Nephron (organoid): ENCODE measurements around the gene LEMD2.
A peak's percentile ranks its signal among the peaks of the same experiment; 100 is the strongest.

Experiments used
- H3K27ac Mint-ChIP-seq, 3 experiments: 2 replicates each; pipeline ENCODE4 v1.8.0; 2020; ENCODE audit warnings: mixed read lengths in 3 of 3, mild to moderate bottlenecking in 2 of 3, moderate library complexity in 1 of 3
- H3K27me3 Mint-ChIP-seq: 2 replicates; pipeline ENCODE4 v1.8.0; 2021; ENCODE audit warnings: low read depth, mild to moderate bottlenecking, moderate library complexity, mixed read lengths
- H3K36me3 Mint-ChIP-seq: 2 replicates; pipeline ENCODE4 v1.8.0; 2020; ENCODE audit warnings: low read depth, mixed read lengths
- H3K4me1 Mint-ChIP-seq: 2 replicates; pipeline ENCODE4 v1.8.0; 2020; ENCODE audit warnings: mixed read lengths
- H3K4me3 Mint-ChIP-seq, 3 experiments: 2 replicates each; pipeline ENCODE4 v1.8.0; 2020; ENCODE audit warnings: mild to moderate bottlenecking in 3 of 3, mixed read lengths in 3 of 3, moderate library complexity in 2 of 3
- H3K9me3 Mint-ChIP-seq: 2 replicates; pipeline ENCODE4 v1.8.0; 2020; ENCODE audit warnings: mixed read lengths
- TF ChIP-seq, protein P1 (sequence below), 3 experiments: fragments of 200-600 bp; sonication (generic); IDR thresholded peaks; one replicate each; pipeline ENCODE4 v1.5.0; 2021; ENCODE audit warnings: antibody characterized with exemption in 3 of 3; ENCODE audit not compliant: unreplicated experiment in 3 of 3

The LEMD2 gene

DNA sequence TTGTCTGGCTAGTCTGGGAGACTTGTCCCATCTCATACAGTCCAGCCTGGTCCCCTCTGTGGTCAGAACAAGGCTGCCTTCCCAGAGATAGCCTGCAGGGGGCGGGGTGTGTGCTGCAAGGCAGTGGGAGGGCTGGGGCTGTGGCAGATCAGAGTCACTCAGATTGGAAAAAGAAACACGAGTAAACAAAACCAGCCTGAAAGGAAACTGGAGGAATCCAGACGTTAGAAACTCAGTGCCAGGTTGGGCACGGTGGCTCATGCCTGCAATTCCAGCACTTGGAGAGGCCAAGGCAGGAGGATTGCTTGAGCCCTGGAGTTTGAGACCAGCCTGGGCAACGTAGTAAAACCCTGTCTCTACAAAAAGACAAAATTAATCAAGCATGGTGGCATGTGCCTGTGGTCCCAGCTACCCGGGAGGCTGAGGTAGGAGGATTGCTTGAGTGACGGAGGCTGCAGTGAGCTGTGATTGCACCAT is 20.2 kb downstream of the LEMD2 start:
- no peak overlapping the region for H3K4me3 Mint-ChIP-seq
- no peaks in the 10 kb centered on the region for H3K9me3 Mint-ChIP-seq
- TF ChIP-seq, protein P1, sequence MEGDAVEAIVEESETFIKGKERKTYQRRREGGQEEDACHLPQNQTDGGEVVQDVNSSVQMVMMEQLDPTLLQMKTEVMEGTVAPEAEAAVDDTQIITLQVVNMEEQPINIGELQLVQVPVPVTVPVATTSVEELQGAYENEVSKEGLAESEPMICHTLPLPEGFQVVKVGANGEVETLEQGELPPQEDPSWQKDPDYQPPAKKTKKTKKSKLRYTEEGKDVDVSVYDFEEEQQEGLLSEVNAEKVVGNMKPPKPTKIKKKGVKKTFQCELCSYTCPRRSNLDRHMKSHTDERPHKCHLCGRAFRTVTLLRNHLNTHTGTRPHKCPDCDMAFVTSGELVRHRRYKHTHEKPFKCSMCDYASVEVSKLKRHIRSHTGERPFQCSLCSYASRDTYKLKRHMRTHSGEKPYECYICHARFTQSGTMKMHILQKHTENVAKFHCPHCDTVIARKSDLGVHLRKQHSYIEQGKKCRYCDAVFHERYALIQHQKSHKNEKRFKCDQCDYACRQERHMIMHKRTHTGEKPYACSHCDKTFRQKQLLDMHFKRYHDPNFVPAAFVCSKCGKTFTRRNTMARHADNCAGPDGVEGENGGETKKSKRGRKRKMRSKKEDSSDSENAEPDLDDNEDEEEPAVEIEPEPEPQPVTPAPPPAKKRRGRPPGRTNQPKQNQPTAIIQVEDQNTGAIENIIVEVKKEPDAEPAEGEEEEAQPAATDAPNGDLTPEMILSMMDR (IDR thresholded peaks at IDR 0.05; ENCODE audit: unreplicated experiment in 3 of 3) = peak; percentile 61 to 77 (median 65)
- H3K27me3 Mint-ChIP-seq = peaks cover 21% of the 10 kb centered on the region
- peaks cover 65% of the 10 kb centered on the region for H3K4me1 Mint-ChIP-seq
- H3K36me3 Mint-ChIP-seq = peaks cover 11% of the 10 kb centered on the region
- peak overlapping the region; percentile 33 to 80 (median 60) for H3K27ac Mint-ChIP-seq

DNA sequence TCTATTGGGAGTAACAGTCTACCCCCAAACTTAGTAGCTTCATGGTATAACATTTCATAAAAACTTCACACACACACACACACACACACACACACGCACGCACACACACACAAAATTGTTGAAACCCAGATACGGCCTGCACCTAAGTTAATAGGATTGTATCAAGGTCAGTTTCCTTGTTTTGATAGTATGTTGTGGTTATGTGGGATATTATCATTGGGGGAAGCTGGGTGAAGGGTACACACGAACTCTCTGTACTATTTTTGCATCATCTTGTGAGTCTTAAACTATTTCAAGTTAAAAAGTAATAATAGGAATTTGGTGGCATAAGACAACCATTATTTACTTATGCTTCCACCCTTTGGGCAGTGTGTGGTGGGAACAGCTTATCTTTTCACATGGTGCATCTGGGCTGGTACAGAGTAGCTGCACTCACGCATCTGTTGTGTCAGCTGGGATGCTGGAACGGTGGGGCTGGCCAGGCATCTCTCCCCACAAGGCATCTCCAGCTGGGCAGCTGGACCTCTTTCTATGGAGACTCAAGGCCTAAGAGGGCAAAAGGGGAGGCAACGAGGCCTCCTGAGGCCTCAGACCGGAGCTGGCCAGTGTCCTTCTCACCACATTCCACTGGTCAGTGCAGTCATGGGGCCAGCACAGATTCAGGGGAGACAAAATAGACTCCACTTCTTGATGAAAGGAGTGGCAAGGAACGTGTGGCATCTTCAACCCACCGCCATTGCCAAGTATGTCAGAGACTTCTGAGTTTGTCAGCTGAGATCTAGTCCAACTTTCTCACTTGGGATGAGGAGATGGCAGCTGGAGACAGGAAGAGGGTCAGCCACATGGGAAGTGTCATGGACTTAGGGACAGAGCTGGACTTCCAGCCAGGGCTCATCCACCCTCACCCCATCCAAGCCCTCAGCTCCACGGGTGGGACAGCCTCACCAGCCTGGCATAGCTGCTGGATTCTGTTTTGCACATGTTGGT is 21.7 kb downstream of the LEMD2 start:
- Mint-ChIP-seq H3K9me3 (no peaks in the 10 kb centered on the region), H3K27ac (no peak overlapping the region), H3K4me1 (peaks cover 65% of the 10 kb centered on the region), H3K36me3 (no peaks in the 10 kb centered on the region), H3K4me3 (no peak overlapping the region), H3K27me3 (peaks cover 21% of the 10 kb centered on the region)
- TF ChIP-seq, protein P1 (IDR thresholded peaks at IDR 0.05; ENCODE audit: unreplicated experiment in 3 of 3) = no peak

- H3K36me3 Mint-ChIP-seq = no peaks in the 10 kb centered on the region
- TF ChIP-seq, protein P1 (IDR thresholded peaks at IDR 0.05; ENCODE audit: unreplicated experiment in 3 of 3) = no peak
- peak overlapping the region in 1 of 3 experiments; percentile 46 for H3K4me3 Mint-ChIP-seq
- H3K27ac Mint-ChIP-seq = peak overlapping the region in 1 of 3 experiments; percentile 25
- H3K4me1 Mint-ChIP-seq = peaks cover 57% of the 10 kb centered on the region
- peaks cover 19% of the 10 kb centered on the region for H3K27me3 Mint-ChIP-seq
- H3K9me3 Mint-ChIP-seq = no peaks in the 10 kb centered on the region
Measured at GRCh38 chr6:33765368-33765767, 23.6 kb downstream of the LEMD2 start.

DNA sequence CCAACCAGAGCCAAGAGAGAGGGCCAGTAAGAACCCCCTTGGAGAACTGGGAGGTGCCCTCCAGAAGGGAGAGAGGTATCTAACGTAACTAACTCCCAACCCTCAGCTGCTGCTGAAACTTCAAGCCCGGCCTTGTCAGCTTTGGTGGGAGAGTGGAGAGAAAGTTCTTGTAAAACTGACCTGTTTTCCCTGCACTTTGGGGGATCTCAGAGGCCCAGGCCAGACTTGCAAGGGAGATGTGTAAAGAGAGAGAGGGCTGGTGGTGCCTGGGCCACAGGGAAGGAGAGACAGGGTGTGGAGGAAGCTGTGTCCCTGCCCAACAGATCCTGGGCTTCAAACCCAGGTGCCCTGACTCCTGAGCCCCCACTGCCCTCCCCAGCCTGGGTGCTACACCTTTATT is 24.9 kb downstream of the LEMD2 start:
- Mint-ChIP-seq H3K9me3 (no peaks in the 10 kb centered on the region), H3K4me1 (peaks cover 52% of the 10 kb centered on the region), H3K4me3 (peak overlapping the region in 1 of 3 experiments; percentile 26)

GRCh38 chr6:33763483-33763882 is 25.4 kb downstream of the LEMD2 start:
- Mint-ChIP-seq H3K4me3 (peak overlapping the region in 1 of 3 experiments; percentile 26), H3K27ac (peak overlapping the region; percentile 5 to 47 (median 36)), H3K27me3 (peaks cover 16% of the 10 kb centered on the region), H3K9me3 (no peaks in the 10 kb centered on the region), H3K4me1 (peaks cover 52% of the 10 kb centered on the region), H3K36me3 (no peaks in the 10 kb centered on the region)
- TF ChIP-seq, protein P1 (IDR thresholded peaks at IDR 0.05; ENCODE audit: unreplicated experiment in 3 of 3) = no peak

More for the DNA sequence above, 24.9 kb downstream of the LEMD2 start:
- peak overlapping the region; percentile 5 to 47 (median 36) for H3K27ac Mint-ChIP-seq
- no peaks in the 10 kb centered on the region for H3K36me3 Mint-ChIP-seq
- TF ChIP-seq, protein P1 (IDR thresholded peaks at IDR 0.05; ENCODE audit: unreplicated experiment in 3 of 3) = no peak
- H3K27me3 Mint-ChIP-seq = peaks cover 18% of the 10 kb centered on the region
